ENCODE results near the gene CCDC61. TPM values are rescaled to one million over a fixed set of nuclear protein-coding genes. Genes with fewer than 3 reads are reported as not detected.

The CCDC61 gene
- total and polyA plus RNA-seq, 2 donors from 2014 or later = 17.8 to 22.2 TPM

DNA sequence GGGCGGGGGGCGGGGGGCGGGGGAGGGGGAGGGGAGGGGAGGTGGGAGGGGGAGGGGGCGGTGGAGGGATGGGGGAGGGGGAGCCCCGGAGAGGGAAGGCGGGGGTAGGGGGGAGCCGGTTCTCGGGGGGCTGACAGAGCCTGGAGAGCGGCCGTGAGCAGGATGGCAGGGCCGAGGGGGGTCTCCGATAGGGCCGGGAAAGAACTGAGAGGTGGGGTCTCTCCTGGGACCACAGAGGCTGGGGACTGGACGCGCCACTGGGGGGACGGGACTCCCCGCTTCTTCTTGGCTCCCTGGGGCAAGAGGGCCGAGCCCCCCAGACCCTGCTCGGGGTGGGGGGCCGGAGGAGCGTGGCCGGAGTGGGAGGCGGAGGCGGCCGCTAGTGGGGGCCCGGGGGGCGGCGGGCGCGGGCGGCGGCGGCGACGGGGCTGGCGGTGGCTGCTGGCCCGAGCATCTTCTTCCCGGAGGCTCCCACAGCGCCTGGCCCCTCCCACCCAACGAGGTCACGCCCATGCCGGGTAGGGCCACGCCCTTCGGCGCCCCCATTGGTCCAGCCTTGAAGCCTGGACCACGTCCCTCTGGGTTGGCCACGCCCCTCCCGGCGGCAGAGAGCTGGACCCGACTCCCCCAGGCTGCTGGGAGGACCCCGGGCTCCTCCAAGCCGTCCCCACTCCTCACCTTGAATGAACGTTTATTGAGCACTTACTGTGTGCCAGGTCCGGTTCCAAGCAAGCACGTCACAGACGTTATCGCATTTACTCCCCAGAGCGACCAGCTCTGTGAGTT lies 21.5 kb upstream of the CCDC61 start, which contains the start of gene NOVA2:
NOVA2 (minus strand) TSS at position 313 of the 786 bp plus-strand sequence. CDS start 514 bp downstream, outside the sequence.
- peak; percentile 56 to 91 (median 74) for DNase-seq

DNA sequence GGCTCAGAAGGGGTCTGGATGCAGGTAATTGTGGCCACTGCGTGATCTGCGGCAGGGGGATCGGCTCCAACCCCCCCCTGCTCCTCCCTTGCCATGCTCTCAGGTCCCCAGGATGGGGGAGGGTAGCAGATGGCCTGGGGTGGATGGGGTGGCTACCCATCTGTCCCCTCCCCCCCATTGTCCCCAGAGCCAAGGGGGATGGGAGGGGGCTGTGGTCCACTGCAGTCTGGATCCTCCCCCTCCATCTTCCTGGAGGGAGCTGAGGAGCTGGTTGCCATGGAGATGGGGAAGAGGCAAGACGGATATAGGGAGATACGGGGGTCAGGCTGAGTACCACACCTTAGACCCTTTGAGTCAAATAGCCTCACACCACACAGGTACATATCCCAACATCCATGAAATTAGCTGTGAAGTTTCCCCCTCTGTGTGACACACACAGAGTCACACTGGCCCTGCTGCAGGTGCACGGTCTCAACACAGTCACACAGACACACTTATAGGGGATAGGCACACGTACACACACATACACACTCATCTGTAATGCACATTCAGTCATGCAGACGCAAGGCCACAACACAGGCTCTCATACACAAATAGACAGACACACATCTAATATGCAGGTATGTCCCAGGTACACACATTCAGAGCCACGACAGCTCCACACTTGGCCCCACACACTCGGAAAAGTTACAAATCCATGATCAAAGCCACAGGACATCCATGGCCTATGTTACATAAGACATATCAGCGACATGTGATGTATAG lies 19.8 kb upstream of the CCDC61 start:
- Histone ChIP-seq H3K9ac (ENCODE audit: low read length in 3 of 3) (no peak overlapping the region), H3K9me3 (ENCODE audit: control insufficient read depth in 2 of 3, insufficient read depth in 1 of 3, low read length in 3 of 3) (no peaks in the 10 kb centered on the region), H3K4me1 (ENCODE audit: control insufficient read depth in 2 of 3, insufficient read depth in 2 of 3, low read depth in 1 of 3, low read length in 3 of 3) (no peaks in the 10 kb centered on the region), H3K4me3 (ENCODE audit: low read length in 3 of 3) (no peak overlapping the region), H3K36me3 (ENCODE audit: control insufficient read depth in 2 of 3, insufficient read depth in 3 of 3, low read length in 3 of 3) (no peaks in the 10 kb centered on the region), H3K27ac (ENCODE audit: low read depth in 2 of 2, low read length in 2 of 2) (no peak overlapping the region), H3K27me3 (ENCODE audit: control insufficient read depth, insufficient read depth, low read length) (peaks cover 25% of the 10 kb centered on the region)
- DNase-seq (no peak), FAIRE-seq (no peak)
- TF ChIP-seq, protein P1, sequence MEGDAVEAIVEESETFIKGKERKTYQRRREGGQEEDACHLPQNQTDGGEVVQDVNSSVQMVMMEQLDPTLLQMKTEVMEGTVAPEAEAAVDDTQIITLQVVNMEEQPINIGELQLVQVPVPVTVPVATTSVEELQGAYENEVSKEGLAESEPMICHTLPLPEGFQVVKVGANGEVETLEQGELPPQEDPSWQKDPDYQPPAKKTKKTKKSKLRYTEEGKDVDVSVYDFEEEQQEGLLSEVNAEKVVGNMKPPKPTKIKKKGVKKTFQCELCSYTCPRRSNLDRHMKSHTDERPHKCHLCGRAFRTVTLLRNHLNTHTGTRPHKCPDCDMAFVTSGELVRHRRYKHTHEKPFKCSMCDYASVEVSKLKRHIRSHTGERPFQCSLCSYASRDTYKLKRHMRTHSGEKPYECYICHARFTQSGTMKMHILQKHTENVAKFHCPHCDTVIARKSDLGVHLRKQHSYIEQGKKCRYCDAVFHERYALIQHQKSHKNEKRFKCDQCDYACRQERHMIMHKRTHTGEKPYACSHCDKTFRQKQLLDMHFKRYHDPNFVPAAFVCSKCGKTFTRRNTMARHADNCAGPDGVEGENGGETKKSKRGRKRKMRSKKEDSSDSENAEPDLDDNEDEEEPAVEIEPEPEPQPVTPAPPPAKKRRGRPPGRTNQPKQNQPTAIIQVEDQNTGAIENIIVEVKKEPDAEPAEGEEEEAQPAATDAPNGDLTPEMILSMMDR (IDR thresholded peaks at IDR 0.05; ENCODE audit: borderline replicate concordance, extremely low read depth, insufficient read depth) = no peak
- intact Hi-C loops (cut with DNase I) = no loop called here

More for the DNA sequence above, 21.5 kb upstream of the CCDC61 start, which contains the start of gene NOVA2:
- Histone ChIP-seq H3K4me3 (ENCODE audit: low read length in 3 of 3) (peak within 1 kb of the TSS; percentile 30 to 42 (median 35)), H3K36me3 (ENCODE audit: control insufficient read depth in 2 of 3, insufficient read depth in 3 of 3, low read length in 3 of 3) (no peaks in the 10 kb centered on the region), H3K27me3 (ENCODE audit: control insufficient read depth, insufficient read depth, low read length) (peaks cover 25% of the 10 kb centered on the region), H3K4me1 (ENCODE audit: control insufficient read depth in 2 of 3, insufficient read depth in 2 of 3, low read depth in 1 of 3, low read length in 3 of 3) (no peaks in the 10 kb centered on the region), H3K9ac (ENCODE audit: low read length in 3 of 3) (peak within 1 kb of the TSS in 1 of 3 donors; percentile 23), H3K27ac (ENCODE audit: low read depth in 2 of 2, low read length in 2 of 2) (peak within 1 kb of the TSS in 1 of 2 donors; percentile 84), H3K9me3 (ENCODE audit: control insufficient read depth in 2 of 3, insufficient read depth in 1 of 3, low read length in 3 of 3) (no peaks in the 10 kb centered on the region)
- TF ChIP-seq, protein P1 (IDR thresholded peaks at IDR 0.05; ENCODE audit: borderline replicate concordance, extremely low read depth, insufficient read depth) = no peak
- no peak for FAIRE-seq
- intact Hi-C loops (cut with DNase I) = no loop called here

DNA sequence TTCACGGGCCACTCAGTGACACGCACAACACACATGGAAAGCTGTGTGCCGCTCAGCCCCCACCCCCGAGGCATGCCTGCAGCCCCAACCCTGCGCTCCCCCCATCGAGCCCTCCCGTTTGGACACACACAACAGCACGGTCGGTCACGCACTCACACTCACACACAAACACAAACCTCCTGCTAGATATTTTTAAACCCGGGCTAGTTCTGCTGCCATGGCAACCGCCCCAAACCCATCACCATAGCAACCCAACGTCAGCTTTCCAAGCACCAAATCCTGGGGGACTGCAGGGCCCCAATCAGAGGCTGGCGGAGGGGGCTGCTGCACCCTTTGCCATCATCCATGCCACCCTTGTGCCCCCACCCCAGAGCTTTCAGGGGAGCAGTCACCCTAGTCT lies 19.1 kb upstream of the CCDC61 start:
- DNase-seq (peak in 3 of 5 donors; percentile 22 to 53 (median 43)), FAIRE-seq (no peak)
- Histone ChIP-seq H3K9ac (ENCODE audit: low read length in 3 of 3) (no peak overlapping the region), H3K9me3 (ENCODE audit: control insufficient read depth in 2 of 3, insufficient read depth in 1 of 3, low read length in 3 of 3) (no peaks in the 10 kb centered on the region), H3K36me3 (ENCODE audit: control insufficient read depth in 2 of 3, insufficient read depth in 3 of 3, low read length in 3 of 3) (no peaks in the 10 kb centered on the region), H3K27ac (ENCODE audit: low read depth in 2 of 2, low read length in 2 of 2) (no peak overlapping the region), H3K27me3 (ENCODE audit: control insufficient read depth, insufficient read depth, low read length) (peaks cover 21% of the 10 kb centered on the region), H3K4me1 (ENCODE audit: control insufficient read depth in 2 of 3, insufficient read depth in 2 of 3, low read depth in 1 of 3, low read length in 3 of 3) (no peaks in the 10 kb centered on the region), H3K4me3 (ENCODE audit: low read length in 3 of 3) (no peak overlapping the region)
- TF ChIP-seq, protein P1 (IDR thresholded peaks at IDR 0.05; ENCODE audit: borderline replicate concordance, extremely low read depth, insufficient read depth) = no peak
- intact Hi-C loops (cut with DNase I) = no loop called here
